Measurements from ENCODE around the gene ANKMY1.
"Not testable (repeated sequence)": the region's sequence is repeated elsewhere in the genome, so short reads cannot be mapped to it uniquely, and the experiment has no call there.

Gene ANKMY1

GRCh38 chr2:240553956-240554480 lies 3.8 kb downstream of the ANKMY1 start:
- DNase-seq: no peak

- DNase-seq: no peak
Measured at GRCh38 chr2:240551811-240552210, 6.0 kb downstream of the ANKMY1 start.

DNA sequence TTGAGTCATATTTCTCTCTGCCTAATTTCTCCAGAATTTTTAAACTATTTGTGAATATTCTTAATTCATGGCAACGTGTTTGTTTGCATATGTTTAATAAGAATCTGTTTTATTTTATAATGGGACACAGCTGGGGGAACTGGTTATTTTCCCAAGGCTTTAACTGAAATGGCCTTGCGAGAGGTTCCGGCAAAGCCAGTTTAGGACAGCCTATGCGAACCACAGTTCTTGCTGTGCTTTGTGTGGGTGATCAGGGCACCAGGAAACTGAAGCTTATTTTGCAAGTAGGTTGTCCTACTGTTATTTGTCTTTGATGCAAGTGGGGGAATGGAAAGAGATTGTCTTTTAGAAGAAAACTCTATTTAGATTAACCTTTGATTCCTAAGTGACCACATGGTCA lies 6.5 kb downstream of the ANKMY1 start:
- DNase-seq: no peak

DNA sequence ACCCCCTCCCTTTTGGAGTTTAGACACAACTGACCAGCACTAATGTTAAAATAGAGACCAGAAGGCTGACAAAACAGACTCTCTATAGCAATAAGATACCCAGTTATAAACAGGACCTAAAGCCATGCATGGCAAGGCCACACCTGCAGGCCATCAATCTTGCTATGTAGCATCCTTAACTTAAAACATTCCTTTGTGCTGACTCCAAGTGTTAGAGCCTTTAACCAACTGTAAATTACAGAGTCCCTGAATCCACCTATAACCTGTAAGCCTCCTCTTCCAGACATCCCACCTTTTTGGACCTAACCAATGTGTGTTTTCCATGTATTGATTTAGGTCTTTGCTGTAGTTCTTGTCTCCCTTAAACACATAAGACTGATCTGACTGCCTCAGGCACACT lies 17.9 kb downstream of the ANKMY1 start:
- DNase-seq: no peak

DNA sequence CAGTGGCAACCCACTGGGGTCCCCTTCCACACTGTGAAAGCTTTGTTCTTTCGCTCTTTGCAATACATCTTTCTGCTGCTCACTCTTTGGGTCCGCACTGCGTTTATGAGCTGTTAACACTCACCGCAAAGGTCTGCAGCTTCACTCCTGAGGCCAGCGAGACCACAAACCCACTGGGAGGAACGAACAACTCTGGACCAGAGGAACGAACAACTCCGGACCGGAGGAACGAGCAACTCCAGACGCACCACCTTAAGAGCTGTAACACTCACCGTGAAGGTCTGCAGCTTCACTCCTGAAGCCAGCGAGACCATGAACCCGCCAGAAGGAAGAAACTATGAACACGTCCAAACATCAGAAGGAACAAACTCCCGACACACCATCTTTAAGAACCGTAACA lies 18.7 kb downstream of the ANKMY1 start:
- not testable (repeated sequence) for DNase-seq

DNA sequence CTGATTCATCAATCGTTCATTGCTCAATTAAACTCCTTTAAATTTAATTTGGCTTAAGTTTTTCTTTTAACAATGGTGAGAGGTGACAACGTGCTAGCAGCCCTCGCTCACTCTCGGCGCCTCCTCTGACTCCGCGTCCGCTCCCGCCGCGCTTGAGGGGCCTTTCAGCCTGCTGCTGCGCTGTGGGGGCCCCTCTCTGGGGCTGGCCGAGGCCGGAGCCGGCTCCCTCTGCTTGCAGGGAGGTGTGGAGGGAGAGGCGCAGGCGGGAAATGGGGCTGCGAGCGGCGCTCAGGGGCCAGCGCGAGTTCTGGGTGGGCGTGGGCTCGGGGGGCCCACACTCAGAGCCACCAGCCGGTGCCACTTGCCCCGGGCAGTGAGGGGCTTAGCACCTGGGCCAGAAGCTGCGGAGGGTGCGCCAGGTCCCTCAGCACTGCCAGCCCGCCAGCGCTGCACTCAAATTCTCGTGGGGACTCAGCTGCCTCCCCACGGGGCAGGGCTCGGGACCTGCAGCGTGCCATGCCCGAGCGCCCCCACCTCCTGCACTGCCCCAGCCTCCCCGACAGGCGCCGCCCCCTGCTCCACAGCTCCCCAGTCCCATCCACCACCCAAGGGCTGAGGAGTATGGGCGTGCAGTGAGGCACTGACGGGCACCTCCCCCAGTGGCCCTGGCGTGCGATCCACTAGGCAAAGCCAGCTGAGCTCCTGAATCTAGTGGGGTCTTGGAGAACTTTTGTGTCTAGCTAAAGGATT lies 19.6 kb downstream of the ANKMY1 start:
- DNase-seq: no peak

DNA sequence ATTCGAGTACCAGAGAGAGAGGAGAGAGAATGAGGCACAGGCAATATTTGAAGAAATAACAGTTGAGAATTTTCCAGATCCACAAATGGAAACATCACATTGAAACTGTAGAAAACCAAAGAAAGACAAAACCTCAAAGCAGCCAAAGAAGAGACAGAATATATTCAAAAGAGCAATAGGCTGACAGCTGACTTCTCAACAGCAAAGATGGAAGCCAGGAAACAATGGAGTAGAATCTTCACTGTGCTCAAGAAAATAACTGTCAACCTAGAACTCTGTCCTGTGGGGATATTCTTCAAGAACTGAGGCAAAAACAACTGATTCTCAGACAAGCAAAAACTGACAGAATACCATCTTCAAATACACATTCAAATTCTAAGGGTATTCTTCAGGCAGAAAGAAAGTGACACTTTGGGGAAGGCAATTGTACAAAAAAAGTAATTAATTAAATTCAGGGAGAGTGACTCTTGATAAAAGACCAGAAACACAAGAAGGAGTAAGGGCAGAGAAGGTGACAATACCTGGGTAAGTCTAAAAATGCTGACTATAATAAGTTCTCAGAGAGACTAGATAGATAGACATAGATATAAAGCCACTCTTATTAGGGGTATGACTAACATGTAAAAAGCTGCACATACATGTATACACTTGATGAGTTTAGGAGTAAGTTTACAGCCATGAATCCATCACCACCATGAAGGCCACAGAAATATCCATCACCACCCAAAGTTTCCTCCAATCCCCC lies 25.6 kb downstream of the ANKMY1 start:
- DNase-seq: no peak

- DNase-seq: no peak
Measured at GRCh38 chr2:240531038-240531437, 26.8 kb downstream of the ANKMY1 start.

- DNase-seq: no peak
Measured at GRCh38 chr2:240530181-240530580, 27.6 kb downstream of the ANKMY1 start.

- no peak for DNase-seq
Measured at GRCh38 chr2:240529344-240529999, 28.3 kb downstream of the ANKMY1 start.

DNA sequence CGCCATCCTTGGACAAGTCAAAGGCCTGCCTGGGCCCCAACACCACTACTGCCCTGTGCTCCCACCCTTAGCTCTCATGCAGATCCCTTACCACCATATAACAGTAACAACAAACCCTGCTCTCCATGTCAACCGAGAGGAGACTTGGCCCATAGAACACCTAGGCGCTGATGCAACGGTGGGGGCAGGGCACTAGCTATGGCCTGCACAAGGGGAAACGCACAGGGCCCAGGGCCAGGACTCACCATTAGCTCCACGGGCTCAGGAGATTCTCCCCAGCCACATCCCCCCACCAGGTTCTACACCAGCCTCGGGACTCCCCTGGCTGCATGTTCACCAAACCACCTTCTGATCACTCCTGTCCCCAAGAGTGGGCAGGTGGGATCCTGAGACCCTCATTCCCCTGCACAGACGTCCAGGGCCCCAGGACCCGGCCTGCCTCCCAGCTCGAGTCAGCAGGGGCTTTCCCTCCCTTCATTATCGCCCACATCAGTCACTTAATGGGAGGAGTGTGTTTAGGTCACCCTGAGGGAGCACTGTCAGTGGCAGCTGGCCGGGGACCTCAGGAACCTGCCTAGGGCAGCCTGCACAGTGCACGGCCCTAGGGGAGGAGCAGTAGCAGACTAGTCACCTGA lies 29.3 kb downstream of the ANKMY1 start:
- no peak for DNase-seq

DNA sequence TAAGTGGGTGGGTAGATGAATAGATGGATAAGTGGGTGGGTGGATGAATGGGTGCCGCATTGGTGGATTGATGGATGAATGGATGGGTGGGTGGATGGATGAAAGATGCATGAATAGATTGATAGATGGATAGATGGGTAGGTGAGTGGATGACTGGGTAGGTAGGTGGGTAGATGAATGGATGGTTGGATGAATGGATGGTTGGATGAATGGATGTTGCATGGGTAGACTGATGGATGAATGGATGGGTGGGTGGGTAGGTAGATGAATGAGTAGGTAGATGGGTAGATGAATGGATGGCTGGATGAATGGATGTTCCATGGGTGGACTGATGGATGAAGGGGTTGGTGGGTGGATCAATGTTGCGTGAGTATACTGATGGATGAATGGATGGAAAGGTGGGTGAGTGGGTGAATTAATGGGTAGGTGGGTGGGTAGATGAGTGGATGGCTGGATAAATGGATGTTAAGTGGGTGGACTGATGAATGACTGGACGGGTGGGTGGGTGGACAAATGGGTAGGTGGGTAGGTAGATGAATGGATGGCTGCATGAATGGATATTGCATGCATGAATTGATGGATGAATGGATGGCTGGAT lies 30.5 kb downstream of the ANKMY1 start:
- no peak for DNase-seq

GRCh38 chr2:240526521-240526920 lies 31.3 kb downstream of the ANKMY1 start:
- DNase-seq: no peak

- no peak for DNase-seq
Measured at GRCh38 chr2:240525802-240526201, 32.0 kb downstream of the ANKMY1 start.

DNA sequence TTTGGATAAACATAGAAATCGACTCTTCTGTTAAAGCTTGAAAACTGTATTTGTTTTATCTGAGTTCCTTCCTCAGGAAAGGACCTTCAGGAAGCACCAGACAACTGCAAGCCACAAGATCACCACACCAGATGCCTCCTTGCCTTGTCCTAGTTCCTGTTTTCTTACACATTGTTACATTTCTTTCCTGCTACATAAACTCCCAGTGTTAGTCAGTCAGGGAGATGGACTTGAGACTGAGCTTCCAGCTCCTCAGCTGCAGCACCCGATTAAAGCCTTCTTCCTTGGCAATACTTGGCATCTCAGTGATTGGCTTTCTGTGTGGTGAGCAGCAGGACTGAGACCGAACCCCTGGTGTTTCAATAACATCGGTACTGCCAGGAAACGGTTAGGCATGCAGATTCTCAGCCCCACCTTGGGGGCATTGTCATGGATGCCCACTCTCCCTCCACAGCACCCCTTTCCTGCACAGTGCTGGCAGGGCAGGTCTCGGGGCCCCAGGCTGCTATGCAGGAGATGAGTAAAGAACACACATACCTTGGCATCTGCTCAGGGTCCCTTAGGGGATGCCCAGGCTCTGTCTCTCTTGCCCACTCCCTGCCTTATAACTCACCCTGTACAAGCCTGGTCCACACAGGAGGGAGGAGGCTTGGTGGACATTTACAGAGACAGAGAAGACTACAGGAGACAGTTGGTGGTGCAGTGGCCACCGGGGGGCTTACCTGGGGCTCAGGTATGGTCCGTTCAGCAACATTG lies 32.6 kb downstream of the ANKMY1 start:
- no peak for DNase-seq

DNA sequence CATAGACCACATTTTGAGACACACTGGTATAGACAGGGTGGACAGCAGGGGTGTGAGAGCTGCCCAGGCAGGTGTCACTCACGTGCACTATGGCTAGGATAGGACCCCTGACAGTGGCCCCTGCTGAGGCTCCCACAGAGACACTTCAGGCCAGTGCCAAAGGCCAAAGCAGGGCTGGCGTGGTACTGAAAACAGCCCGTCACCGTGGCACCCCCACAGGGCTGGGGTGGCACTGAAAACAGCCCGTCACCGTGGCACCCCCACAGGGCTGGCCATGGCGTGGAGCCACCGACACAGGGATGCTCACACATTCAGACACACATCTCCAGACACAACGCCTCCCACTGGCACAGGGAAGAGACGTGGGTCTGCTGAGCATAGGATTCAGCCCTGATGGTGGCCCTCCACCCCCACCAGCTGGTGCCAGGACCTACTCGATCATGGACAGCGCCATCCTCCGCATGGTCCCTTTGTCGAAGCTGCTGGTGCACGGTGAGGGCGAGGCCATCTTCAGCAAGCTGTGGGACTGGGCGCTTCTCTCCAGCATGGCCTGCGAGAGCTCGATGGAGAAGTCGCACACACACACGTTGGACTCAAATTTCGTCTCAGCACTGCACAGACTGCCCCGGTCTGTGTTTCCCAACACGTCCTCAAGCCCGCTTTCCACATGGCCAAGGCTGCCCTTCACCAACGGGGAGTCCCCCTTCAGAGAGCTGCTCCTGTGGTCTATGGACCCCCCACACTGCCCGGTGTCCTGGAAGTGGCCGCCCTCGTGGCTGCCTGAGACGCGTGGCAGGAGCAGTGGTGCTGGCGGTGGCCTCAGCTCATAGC lies 34.1 kb downstream of the ANKMY1 start:
- DNase-seq: no peak

DNA sequence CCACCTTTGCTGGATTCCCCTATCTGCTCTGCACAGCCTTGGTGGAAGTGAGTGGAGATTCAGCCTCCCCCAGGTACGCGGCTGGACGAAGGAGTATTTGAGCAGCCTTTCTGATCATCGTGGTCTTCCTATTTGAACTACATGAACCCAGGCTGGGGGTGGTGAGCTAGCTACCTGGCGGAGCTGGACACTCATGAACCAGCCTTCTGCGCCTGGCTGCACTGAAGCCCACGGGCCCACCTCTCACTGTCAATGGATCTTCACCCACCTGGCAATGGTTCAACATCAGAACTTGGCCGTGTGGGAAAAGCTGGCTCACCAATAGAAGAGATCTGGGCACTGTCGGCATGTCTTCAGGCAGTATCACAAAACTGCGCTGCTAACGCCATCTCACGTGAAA lies 35.4 kb downstream of the ANKMY1 start:
- no peak for DNase-seq

GRCh38 chr2:240521885-240522284 lies 35.9 kb downstream of the ANKMY1 start:
- not testable (repeated sequence) for DNase-seq

DNA sequence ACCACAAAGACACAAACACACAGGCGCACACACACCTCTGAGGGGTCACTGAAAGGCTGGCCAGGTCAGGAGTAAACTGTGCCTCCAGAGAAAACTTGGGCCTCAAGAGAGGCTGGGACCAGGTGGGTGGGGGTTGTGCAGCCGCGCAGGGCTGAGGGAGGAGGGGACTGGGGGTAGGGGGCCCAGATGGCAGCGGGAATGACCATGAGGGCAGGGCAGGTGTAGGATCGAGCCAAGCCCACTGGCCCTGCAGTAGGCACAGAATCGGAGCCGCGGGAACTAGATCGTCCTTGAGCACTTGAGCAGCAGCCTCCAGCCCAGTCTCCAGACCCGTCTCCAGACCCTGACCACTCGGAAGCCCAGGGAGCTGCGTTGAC lies 36.8 kb downstream of the ANKMY1 start:
- no peak for DNase-seq

DNA sequence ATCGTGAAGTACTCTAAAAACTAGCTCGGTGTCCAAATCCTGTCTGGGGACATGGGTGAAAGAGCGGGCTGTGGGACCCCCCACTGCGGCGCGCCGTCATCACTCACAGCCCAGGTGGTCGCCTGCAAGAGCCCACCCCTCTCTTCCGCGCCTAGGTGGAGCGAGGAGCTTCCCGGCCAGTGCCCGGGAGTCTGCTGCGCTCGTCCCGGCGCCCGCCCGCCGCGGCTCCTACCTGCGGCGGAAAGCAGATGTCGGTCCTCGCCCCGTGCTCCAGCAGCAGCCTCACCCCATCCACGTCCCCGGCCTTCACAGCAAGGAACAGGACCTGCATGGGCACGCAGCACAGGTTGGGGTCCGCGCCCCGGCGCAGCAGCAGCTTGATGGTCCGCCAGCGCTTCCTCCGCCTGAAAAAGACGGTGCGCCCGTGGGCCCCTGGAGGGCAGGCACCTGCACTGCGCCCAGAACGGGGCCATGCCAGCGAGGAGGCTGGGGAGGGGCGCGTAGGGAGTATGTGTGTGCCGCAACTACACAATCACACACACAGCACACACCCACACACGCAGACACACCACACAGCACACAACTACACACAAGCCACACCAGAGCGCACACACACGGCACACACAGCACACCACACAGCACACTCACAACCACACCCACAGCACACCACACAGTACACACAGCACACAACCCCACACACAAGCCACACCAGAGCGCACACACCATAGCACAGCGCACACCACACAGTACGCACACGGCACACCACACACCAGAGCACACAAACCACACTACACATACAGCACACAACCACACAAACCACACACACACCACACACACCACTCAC lies 37.4 kb downstream of the ANKMY1 start:
- DNase-seq: no peak
